ENCODE data around the gene GID4.

GID4 gene

GRCh38 chr17:18102640-18103039 is 63.4 kb downstream of the GID4 start:
- DNase-seq (ENCODE audit: low read depth) = no peak

GRCh38 chr17:18105027-18105426 is 65.8 kb downstream of the GID4 start:
- DNase-seq (ENCODE audit: low read depth) = no peak

GRCh38 chr17:18105595-18105994 is 66.4 kb downstream of the GID4 start:
- no peak for DNase-seq (ENCODE audit: low read depth)

- no peak for DNase-seq (ENCODE audit: low read depth)
These were observed 67.0 kb downstream of the GID4 start for GRCh38 chr17:18106211-18106610.

GRCh38 chr17:18107061-18107790 is 68.0 kb downstream of the GID4 start:
- no peak for DNase-seq (ENCODE audit: low read depth)

- DNase-seq (ENCODE audit: low read depth) = no peak
These were observed 68.8 kb downstream of the GID4 start for GRCh38 chr17:18107971-18108370.

- no peak for DNase-seq (ENCODE audit: low read depth)
These were observed 69.4 kb downstream of the GID4 start, which contains the start of gene MYO15A for GRCh38 chr17:18108401-18109312. TSS of gene MYO15A (plus strand) at chr17:18108756. CDS start at chr17:18118801, 10,045 bp downstream.

- DNase-seq (ENCODE audit: low read depth) = no peak
These were observed 70.8 kb downstream of the GID4 start for GRCh38 chr17:18109935-18110485.

GRCh38 chr17:18110636-18111145 is 71.5 kb downstream of the GID4 start:
- DNase-seq (ENCODE audit: low read depth) = no peak

- DNase-seq (ENCODE audit: low read depth) = no peak
These were observed 72.2 kb downstream of the GID4 start for GRCh38 chr17:18111330-18111971.

- no peak for DNase-seq (ENCODE audit: low read depth)
These were observed 76.3 kb downstream of the GID4 start for GRCh38 chr17:18115517-18115916.

GRCh38 chr17:18116078-18116477 is 76.9 kb downstream of the GID4 start:
- DNase-seq (ENCODE audit: low read depth) = no peak

GRCh38 chr17:18117533-18117932 is 78.3 kb downstream of the GID4 start:
- no peak for DNase-seq (ENCODE audit: low read depth)
